HEK293 (cell line): ENCODE measurements around the gene OPA1.

Experiments used
- BCL11B ChIP-seq: fragments of 450-650 bp; formaldehyde crosslinking; IDR thresholded peaks from 2 replicates; pipeline ENCODE4 v1.5.1; 2016; ENCODE audit warnings: low read depth, missing biosample characterization, missing genetic modification characterization
- CTCF ChIP-seq: fragments of 450-650 bp; formaldehyde crosslinking; IDR thresholded peaks from 2 replicates; pipeline ENCODE4 v1.5.1; 2016; ENCODE audit warnings: missing biosample characterization, missing genetic modification characterization
- PBX3 ChIP-seq: sonication (generic); formaldehyde crosslinking; IDR thresholded peaks from 2 replicates; pipeline ENCODE4 v1.8.1; 2022; ENCODE audit warnings: mild to moderate bottlenecking, moderate library complexity, missing genetic modification reagents
- REST ChIP-seq: fragments of 450-650 bp; formaldehyde crosslinking; IDR thresholded peaks from 2 replicates; pipeline ENCODE4 v1.5.1; 2016; ENCODE audit warnings: missing biosample characterization, missing genetic modification characterization
- ZBTB7A ChIP-seq: fragments of 450-650 bp; formaldehyde crosslinking; IDR thresholded peaks from 2 replicates; pipeline ENCODE4 v1.5.1; 2016; ENCODE audit warnings: low read depth, missing biosample characterization, missing genetic modification characterization
- ZFP37 ChIP-seq: fragments of 450-650 bp; formaldehyde crosslinking; IDR thresholded peaks from 2 replicates; pipeline ENCODE4 v1.5.1; 2016; ENCODE audit warnings: missing biosample characterization, missing genetic modification characterization
- ZNF24 ChIP-seq: fragments of 450-650 bp; formaldehyde crosslinking; IDR thresholded peaks from 2 replicates; pipeline ENCODE4 v1.5.1; 2016; ENCODE audit warnings: missing biosample characterization, missing genetic modification characterization
- ZNF449 ChIP-seq: fragments of 450-650 bp; formaldehyde crosslinking; IDR thresholded peaks from 2 replicates; pipeline ENCODE4 v1.5.1; 2017; ENCODE audit warnings: missing biosample characterization, mild to moderate bottlenecking, missing genetic modification characterization, moderate library complexity

- no peak for TF ChIP-seq ZNF449
- no peak for TF ChIP-seq ZNF24 (tag by site-specific recombination)
- TF ChIP-seq CTCF (tag by site-specific recombination): no peak
- no peak for TF ChIP-seq PBX3 (CRISPR knock-in tag)
- no peak for TF ChIP-seq REST (tag by site-specific recombination)
- TF ChIP-seq ZFP37 (tag by site-specific recombination): no peak
- TF ChIP-seq BCL11B (tag by site-specific recombination): no peak
- no peak for TF ChIP-seq ZBTB7A (tag by site-specific recombination)
Measured at GRCh38 chr3:193686665-193687483, 93.9 kb downstream of the OPA1 start.
